Endothelial cell of umbilical vein (primary cell): ENCODE results near the gene IER3IP1. TPM values are rescaled to one million over a fixed set of nuclear protein-coding genes. Genes with fewer than 3 reads are reported as not detected.

Experiments
- BruUV-seq: library from RNA; stranded (reverse); fragments of 400-500 nt; replicated peaks from 2 replicates; lab custom pipeline; 2021; lab: Mats Ljungman, UMichigan
- CTCF ChIA-PET: fragments of 300-600, 350-600 bp; sonication (Branson Sonifier 250); formaldehyde crosslinking; loops from one replicate; lab custom pipeline; 2021; ENCODE audit warnings: antibody characterized with exemption, inconsistent platforms; lab: Charles Lee
- POLR2A ChIA-PET: fragments of 300-600, 350-600 bp; sonication (Branson Sonifier 250); formaldehyde crosslinking; loops from one replicate; lab custom pipeline; 2021; ENCODE audit warnings: antibody characterized with exemption, inconsistent platforms; lab: Charles Lee
- DNase-seq: peaks from one replicate; pipeline ENCODE4 v3.0.0-alpha.2; 2011; ENCODE audit warnings: low read depth, low spot score
- FAIRE-seq: peaks from 2 replicates; lab custom pipeline; 2011; peaks lifted over from hg19 to GRCh38; lab: Jason Lieb, UNC
- H2AFZ ChIP-seq: 2 replicates; pipeline ENCODE4 v1.6.0; 2012; ENCODE audit warnings: low read depth, low read length, control low read depth, inconsistent platforms
- H3K27ac ChIP-seq: 2 replicates; pipeline ENCODE4 v1.5.1; 2011; ENCODE audit warnings: low read depth, mild to moderate bottlenecking, control low read depth, low read length, moderate library complexity; ENCODE audit not compliant: insufficient read depth
- H3K27me3 ChIP-seq, 2 experiments: 2 replicates each; pipeline versions ENCODE4 v1.6.0 to v1.6.1; 2011; ENCODE audit warnings: low read length in 2 of 2, mixed read lengths in 1 of 2; ENCODE audit not compliant: control insufficient read depth in 2 of 2, insufficient read depth in 2 of 2
- H3K36me3 ChIP-seq, 2 experiments: 2 replicates in 1 of 2; 3 replicates in 1 of 2; pipeline ENCODE4 v1.5.1; 2011; ENCODE audit warnings: low read length in 2 of 2, mild to moderate bottlenecking in 1 of 2, moderate library complexity in 1 of 2; ENCODE audit not compliant: control insufficient read depth in 2 of 2, insufficient read depth in 2 of 2; ENCODE audit errors: extremely low read depth in 1 of 2
- H3K4me1 ChIP-seq: 3 replicates; pipeline ENCODE4 v1.5.1; 2011; ENCODE audit warnings: mild to moderate bottlenecking, low read length; ENCODE audit not compliant: control insufficient read depth, insufficient read depth; ENCODE audit errors: extremely low read depth
- H3K4me2 ChIP-seq: 2 replicates; pipeline ENCODE4 v1.6.1; 2011; ENCODE audit warnings: low read length, control low read depth, mixed read lengths; ENCODE audit not compliant: insufficient read depth
- H3K4me3 ChIP-seq, 3 experiments: fragments of 200-600 bp in 1 of 3; sonication (generic), shearing (Covaris generic) in 1 of 3; replicated peaks in 1 of 3; 2 replicates each; pipeline ENCODE4 v1.5.1; 2011 to 2016; ENCODE audit warnings: control low read depth in 3 of 3, low read length in 3 of 3, mild to moderate bottlenecking in 2 of 3, inconsistent platforms in 1 of 3, low read depth in 1 of 3, moderate library complexity in 1 of 3; ENCODE audit not compliant: insufficient read depth in 1 of 3
- H3K79me2 ChIP-seq: 2 replicates; pipeline ENCODE4 v1.6.0; 2012; ENCODE audit warnings: low read length, inconsistent platforms; ENCODE audit not compliant: control insufficient read depth, insufficient read depth
- H3K9ac ChIP-seq: replicated peaks from 2 replicates; pipeline ENCODE3; 2011; ENCODE audit warnings: low read length, control low read depth; ENCODE audit not compliant: insufficient read depth; ENCODE audit errors: extremely low read depth
- H3K9me1 ChIP-seq: replicated peaks from 3 replicates; pipeline ENCODE4 v1.6.0; 2011; ENCODE audit warnings: mild to moderate bottlenecking, low read length; ENCODE audit not compliant: control insufficient read depth, insufficient read depth; ENCODE audit errors: extremely low read depth
- H3K9me3 ChIP-seq: replicated peaks from 2 replicates; pipeline ENCODE4 v1.5.1; 2012; ENCODE audit warnings: low read length, inconsistent platforms; ENCODE audit not compliant: control insufficient read depth, insufficient read depth
- H4K20me1 ChIP-seq: replicated peaks from 2 replicates; pipeline ENCODE3; 2011; ENCODE audit warnings: mild to moderate bottlenecking, low read length; ENCODE audit not compliant: control insufficient read depth, insufficient read depth; ENCODE audit errors: extremely low read depth
- CTCF ChIP-seq, 2 donors: IDR thresholded peaks; 1 replicate in 1 of 2; 2 replicates in 1 of 2; pipeline ENCODE4 v1.5.1; 2011; ENCODE audit warnings: low read length in 2 of 2, mild to moderate bottlenecking in 2 of 2, moderate library complexity in 2 of 2, control low read depth in 1 of 2, inconsistent platforms in 1 of 2, low read depth in 1 of 2; ENCODE audit not compliant: insufficient read depth in 1 of 2; ENCODE audit errors: extremely low read depth in 1 of 2
- EZH2 ChIP-seq: IDR thresholded peaks from 2 replicates; pipeline ENCODE4 v1.6.1; 2012; ENCODE audit warnings: borderline replicate concordance, low read depth, mild to moderate bottlenecking, moderate library complexity, low read length, inconsistent platforms; ENCODE audit not compliant: severe bottlenecking
- FOS ChIP-seq: IDR thresholded peaks from 2 replicates; pipeline ENCODE4 v1.6.1; 2011; ENCODE audit warnings: mild to moderate bottlenecking, low read length, moderate library complexity, borderline replicate concordance; ENCODE audit not compliant: insufficient read depth
- GATA2 ChIP-seq: IDR thresholded peaks from 2 replicates; pipeline ENCODE4 v1.7.0; 2011; ENCODE audit warnings: low read depth, mild to moderate bottlenecking, moderate library complexity, mixed read lengths, low read length; ENCODE audit not compliant: insufficient read length, insufficient read depth
- MAX ChIP-seq: IDR thresholded peaks from 2 replicates; pipeline ENCODE4 v1.6.1; 2011; ENCODE audit not compliant: insufficient read depth, insufficient read length
- POLR2A ChIP-seq: IDR thresholded peaks from 2 replicates; pipeline ENCODE4 v1.6.1; 2012; ENCODE audit warnings: low read depth, mild to moderate bottlenecking, control low read depth, low read length
- dilution Hi-C: fragments of 300-500 bp; cut with MboI; formaldehyde crosslinking; loops from one replicate; pipeline ENCODE4 v1.15.0; 2019; ENCODE audit warnings: low sequenced_read_pairs; ENCODE audit not compliant: extremely low pct_ligation_motif_present
- intact Hi-C: fragments of 100-400 bp; cut with micrococcal nuclease; formaldehyde crosslinking; loops from one replicate; pipeline ENCODE4 v1.10.0; 2022
- polyA plus RNA-seq, 4 experiments: library from polyadenylated mRNA; depleted of rRNA in 3 of 4; stranded (reverse) in 3 of 4; unstranded in 1 of 4; fragments of >200 nt; gene quantifications; 2 replicates each; pipeline versions ENCODE4 v1.2.1 to v1.2.3, GENCODE V29; 2011 to 2012; ENCODE audit warnings: missing spikeins in 1 of 4
- total RNA-seq: library from RNA; stranded (reverse); gene quantifications from 2 replicates; pipeline ENCODE4 v1.2.3, GENCODE V29; 2021

IER3IP1 gene
- total and polyA plus RNA-seq, 2 donors (not counting 3 experiments of a cell fraction or from before 2014, with no cell fraction given): 9.6 to 14.2 TPM

- no peak overlapping the region for H3K4me2 ChIP-seq
- no peak overlapping the region for H3K9ac ChIP-seq
- no peak overlapping the region for H2AFZ ChIP-seq
- POLR2A ChIA-PET: interaction anchor here (0.6 kb wide), 1 partner anchor 54 kb away, joined by 3 read pairs; no protein-coding TSS in a partner anchor
- no peak for TF ChIP-seq POLR2A
- TF ChIP-seq GATA2: no peak
- no peak for TF ChIP-seq FOS
- TF ChIP-seq EZH2: no peak
- TF ChIP-seq CTCF (IDR thresholded peaks at IDR 0.05; ENCODE audit: extremely low read depth in 1 of 2, insufficient read depth in 1 of 2, low read depth in 1 of 2, low read length in 2 of 2): no peak
- TF ChIP-seq MAX: no peak
- DNase-seq (no peak), FAIRE-seq (no peak)
- H3K27ac ChIP-seq: no peak overlapping the region
- H3K79me2 ChIP-seq: no peaks in the 10 kb centered on the region
- H4K20me1 ChIP-seq: no peaks in the 10 kb centered on the region
- peaks cover 0 to 4% of the 10 kb centered on the region in 2 experiments for H3K36me3 ChIP-seq
- H3K9me3 ChIP-seq: no peaks in the 10 kb centered on the region
- dilution Hi-C loops (no loop called here), intact Hi-C loops (no loop called here)
- H3K27me3 ChIP-seq: no peaks in the 10 kb centered on the region
- H3K4me3 ChIP-seq: no peak overlapping the region
- no peaks in the 10 kb centered on the region for H3K4me1 ChIP-seq
- no TSS peak for BruUV-seq
- CTCF ChIA-PET: interaction anchor here (1.0 to 2.9 kb wide), 6 partner anchors 13 to 635 kb away, joined by 3 to 10 read pairs (median 4); partner anchors contain the start of gene HDHD2
- H3K9me1 ChIP-seq: no peaks in the 10 kb centered on the region
Measured at GRCh38 chr18:47113796-47114540, 62.2 kb downstream of the IER3IP1 start.
